Fibroblast of pulmonary artery (primary cell): ENCODE data around the gene CACNB4.

Experiments
- DNase-seq: peaks from one replicate; pipeline ENCODE4 v3.0.0-alpha.2; 2010; ENCODE audit warnings: low read depth
- H3K4me3 ChIP-seq: replicated peaks from 2 replicates; pipeline ENCODE4 v1.5.1; 2011; ENCODE audit warnings: low read depth, mild to moderate bottlenecking, control low read depth, low read length, moderate library complexity
- TF ChIP-seq, protein P1 (sequence below): IDR thresholded peaks from 2 replicates; pipeline ENCODE4 v1.5.1; 2011; ENCODE audit warnings: mild to moderate bottlenecking, control low read depth, low read length, inconsistent platforms; ENCODE audit errors: missing control alignments

Gene CACNB4

DNA sequence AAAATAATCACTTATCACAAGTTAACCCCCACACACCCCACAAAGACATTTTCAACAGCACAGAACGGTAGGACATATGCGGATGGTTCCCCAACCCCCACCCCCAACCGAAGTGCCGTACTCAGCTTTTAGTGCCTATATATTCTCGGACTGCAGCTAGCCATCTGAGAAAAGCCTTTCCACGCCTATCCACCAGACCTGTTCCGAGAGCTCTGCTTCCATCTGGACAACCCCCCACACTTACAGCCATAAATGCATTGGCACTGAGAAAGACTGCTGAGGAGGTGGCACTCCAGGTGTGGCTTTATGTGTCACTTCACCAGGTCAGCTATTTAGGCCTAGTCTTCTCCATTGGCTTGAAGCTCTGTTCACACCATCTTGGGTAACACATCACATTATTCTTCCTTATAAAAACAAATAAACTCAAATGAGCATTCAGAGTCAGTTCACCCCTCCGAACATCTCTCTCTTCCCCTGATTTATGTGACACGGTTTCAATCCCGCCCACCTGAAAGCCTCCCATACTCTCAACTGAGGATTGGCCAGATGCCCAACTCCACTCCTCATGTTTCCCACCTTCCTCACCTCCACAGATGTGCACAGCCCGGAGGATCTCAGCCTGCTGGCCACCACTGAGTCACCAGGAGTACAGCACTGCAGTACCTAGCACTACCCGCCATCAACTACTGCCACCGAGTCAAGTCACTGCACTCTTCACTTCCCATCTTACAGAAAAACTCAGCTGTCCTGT, 127.4 kb downstream of the CACNB4 start:
- no peak for DNase-seq
- H3K4me3 ChIP-seq = no peak overlapping the region
- TF ChIP-seq, protein P1, sequence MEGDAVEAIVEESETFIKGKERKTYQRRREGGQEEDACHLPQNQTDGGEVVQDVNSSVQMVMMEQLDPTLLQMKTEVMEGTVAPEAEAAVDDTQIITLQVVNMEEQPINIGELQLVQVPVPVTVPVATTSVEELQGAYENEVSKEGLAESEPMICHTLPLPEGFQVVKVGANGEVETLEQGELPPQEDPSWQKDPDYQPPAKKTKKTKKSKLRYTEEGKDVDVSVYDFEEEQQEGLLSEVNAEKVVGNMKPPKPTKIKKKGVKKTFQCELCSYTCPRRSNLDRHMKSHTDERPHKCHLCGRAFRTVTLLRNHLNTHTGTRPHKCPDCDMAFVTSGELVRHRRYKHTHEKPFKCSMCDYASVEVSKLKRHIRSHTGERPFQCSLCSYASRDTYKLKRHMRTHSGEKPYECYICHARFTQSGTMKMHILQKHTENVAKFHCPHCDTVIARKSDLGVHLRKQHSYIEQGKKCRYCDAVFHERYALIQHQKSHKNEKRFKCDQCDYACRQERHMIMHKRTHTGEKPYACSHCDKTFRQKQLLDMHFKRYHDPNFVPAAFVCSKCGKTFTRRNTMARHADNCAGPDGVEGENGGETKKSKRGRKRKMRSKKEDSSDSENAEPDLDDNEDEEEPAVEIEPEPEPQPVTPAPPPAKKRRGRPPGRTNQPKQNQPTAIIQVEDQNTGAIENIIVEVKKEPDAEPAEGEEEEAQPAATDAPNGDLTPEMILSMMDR = no peak

DNA sequence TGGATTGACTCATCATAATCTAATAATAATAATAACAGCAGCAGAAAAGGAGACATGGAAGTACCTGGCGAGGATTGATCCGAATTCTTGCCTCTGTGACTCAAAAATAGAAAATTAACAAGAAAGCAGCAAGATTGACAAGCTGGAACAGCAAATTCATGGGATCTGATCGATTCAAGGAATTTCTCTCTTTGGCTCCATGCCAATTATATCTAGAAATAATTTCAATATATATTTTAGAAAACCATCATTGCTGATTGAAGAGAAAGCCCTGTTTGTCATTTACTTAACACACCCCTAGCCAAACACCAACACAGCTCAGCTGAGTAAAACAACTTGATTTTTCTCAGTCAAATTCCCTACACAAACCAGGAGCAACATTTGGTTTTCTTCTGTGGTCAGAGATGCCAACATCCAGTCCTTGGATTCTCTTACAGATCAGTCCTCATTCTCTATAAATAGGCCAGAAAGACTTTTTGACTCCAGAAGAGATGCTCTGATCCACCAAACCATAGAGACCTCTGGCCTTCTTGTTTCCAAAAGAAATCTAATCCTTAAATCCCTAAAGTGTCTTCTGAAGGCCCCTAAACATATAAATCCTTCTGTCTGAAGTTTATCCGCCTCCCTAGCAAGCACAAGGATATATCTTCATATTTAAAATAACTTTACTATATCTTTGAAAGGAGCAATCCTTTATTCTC, 129.9 kb downstream of the CACNB4 start:
- TF ChIP-seq, protein P1 = no peak
- H3K4me3 ChIP-seq = no peak overlapping the region
- DNase-seq = no peak

DNA sequence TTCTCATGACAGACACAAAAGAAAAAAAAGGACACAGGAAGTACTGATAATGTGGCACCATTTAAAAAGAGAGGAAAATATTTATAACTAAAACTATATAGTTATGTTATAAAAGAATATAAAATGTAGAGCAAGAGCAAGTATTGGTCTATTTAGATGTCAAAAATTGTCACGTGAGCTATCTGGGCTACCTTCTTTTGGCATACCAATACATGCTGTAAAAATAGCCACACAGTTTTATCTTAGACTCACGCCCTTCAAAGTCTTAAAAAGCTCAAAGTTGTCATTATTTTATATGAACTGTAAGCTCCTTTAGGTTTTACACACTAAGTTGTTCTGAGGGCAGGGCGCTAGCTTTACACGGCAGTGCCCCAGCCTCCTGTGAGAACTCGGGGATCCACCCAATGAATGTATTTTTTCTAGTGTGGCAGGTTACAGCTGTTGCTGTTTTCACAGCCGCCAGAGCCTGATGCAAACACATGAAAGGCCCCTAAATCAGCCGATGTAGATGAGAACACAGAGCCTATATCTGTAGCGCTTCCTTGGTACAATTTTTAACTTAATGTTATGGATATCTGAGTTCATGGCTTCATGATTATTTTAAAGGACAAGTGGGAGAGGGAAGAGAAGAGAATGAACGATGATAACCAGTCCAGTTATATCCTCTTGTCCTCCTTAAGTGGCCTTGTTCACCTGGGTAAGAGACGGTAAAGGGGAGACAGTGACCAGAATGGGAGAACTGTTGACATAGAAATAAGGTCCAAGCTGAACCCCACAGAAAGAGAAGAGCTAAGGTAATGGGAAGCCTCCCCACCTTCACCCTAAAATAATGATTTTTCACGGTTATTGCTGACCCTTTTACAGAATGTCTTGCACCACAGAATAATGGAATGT, 130.8 kb downstream of the CACNB4 start:
- no peak overlapping the region for H3K4me3 ChIP-seq
- TF ChIP-seq, protein P1 = no peak
- DNase-seq = no peak

DNA sequence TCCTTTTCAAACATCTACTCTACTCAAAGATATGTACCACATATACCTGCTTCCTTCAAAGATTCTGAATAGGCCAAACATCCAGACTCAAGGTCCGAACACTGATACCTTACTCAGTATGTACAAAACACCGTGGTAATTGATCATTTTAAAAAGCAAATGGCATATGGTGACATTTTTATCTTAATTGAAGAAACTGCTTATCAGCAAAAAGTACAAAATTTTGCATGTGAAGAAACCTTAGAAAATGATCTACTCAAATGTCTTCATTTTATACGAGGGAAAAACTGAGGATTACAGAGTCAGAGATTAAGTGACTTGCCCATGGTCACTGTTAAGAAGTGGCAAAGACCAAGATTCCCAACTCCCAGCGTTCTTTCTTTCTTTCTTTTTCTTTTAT, 133.0 kb downstream of the CACNB4 start:
- DNase-seq = no peak
- TF ChIP-seq, protein P1 = no peak
- H3K4me3 ChIP-seq = no peak overlapping the region

DNA sequence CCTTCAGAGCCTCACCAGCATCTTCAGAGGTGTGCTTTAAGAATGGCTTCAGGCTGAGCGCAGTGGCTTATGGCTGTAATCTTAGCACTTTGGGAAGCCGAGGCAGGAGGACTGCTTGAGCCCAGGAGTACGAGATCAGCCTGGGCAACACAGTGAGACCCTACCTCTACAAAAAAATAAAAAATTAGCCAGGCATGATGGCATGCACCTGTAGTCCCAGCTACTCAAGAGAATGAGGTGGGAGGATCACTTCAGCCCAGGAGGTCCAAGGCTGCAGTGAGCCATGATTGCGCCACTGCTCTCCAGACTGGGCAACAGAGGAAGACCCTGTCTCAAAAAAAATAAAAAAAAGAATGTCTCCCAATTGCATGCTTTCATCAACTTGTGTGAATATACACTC, 137.3 kb downstream of the CACNB4 start:
- no peak overlapping the region for H3K4me3 ChIP-seq
- TF ChIP-seq, protein P1 = no peak
- DNase-seq = no peak

DNA sequence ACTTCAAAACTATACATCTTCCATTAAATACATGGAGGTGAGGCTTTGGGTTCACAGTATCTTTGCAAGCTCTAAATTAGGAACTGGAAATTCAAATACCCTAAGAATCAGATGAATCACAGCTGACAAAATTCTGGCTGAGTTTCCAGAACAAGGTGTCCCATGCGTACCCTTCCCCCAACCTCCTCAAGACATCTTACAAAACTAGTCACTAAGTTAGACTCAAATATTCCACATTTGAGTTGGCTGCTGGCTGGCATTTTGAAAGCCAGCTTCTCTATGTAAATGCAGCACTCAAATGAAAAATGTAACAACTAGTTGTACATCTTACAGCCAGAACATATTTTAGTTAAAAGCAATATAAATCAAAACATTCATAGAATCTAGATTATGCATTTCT, 139.6 kb downstream of the CACNB4 start:
- no peak for DNase-seq
- TF ChIP-seq, protein P1 = no peak
- H3K4me3 ChIP-seq = no peak overlapping the region
